Brain microvascular endothelial cell (primary cell): Measurements from ENCODE around the gene EBF3.

Source experiments
- DNase-seq: peaks from one replicate; pipeline ENCODE4 v3.0.0-alpha.2; 2020
- H3K27ac ChIP-seq: fragments of 250-450 bp; sonication (Bioruptor Pico); 2 replicates; pipeline ENCODE4 v1.5.1; 2020; ENCODE audit warnings: mild to moderate bottlenecking, moderate library complexity
- H3K27me3 ChIP-seq: fragments of 250-450 bp; sonication (Bioruptor Pico); replicated peaks from 2 replicates; pipeline ENCODE4 v1.5.1; 2020; ENCODE audit warnings: mild to moderate bottlenecking
- H3K36me3 ChIP-seq: fragments of 250-450 bp; sonication (Bioruptor Pico); replicated peaks from 2 replicates; pipeline ENCODE4 v1.5.1; 2020; ENCODE audit warnings: mild to moderate bottlenecking
- H3K4me3 ChIP-seq: 2 replicates; pipeline ENCODE4 v1.5.1; 2011; ENCODE audit warnings: low read depth, mild to moderate bottlenecking, control low read depth, low read length, moderate library complexity
- CTCF ChIP-seq: IDR thresholded peaks from 2 replicates; pipeline ENCODE4 v1.5.1; 2011; ENCODE audit warnings: low read depth, mild to moderate bottlenecking, moderate library complexity, low read length, control low read depth, inconsistent platforms; ENCODE audit errors: missing control alignments
- in situ Hi-C: cut with HindIII; loops from 2 replicates; pipeline ENCODE4 v1.10.0; 2017; ENCODE audit warnings: low sequenced_read_pairs, low pct_ligation_motif_present

The EBF3 gene

DNA sequence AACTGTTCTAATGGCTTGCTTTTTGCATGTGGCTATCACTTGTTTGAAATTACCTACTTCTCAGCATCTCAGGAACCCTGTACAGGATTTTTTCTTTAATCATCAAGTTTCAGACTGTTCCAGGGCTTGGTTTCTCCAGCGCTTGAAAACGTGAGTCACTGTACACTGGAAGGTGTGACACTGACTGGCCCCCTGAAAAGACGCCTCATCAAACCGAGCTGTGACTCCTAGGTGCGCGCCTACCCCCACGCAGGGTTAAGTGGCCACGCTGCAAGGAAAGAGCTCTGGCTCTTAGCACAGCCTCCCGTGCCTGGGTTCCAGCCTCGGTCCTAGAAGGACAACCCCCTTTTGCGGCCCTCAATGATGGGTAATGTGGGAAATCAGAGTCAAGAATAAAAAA, 81.0 kb downstream of the EBF3 start:
- in situ Hi-C loops, result no loop called here
- H3K27me3 ChIP-seq, result no peaks in the 10 kb centered on the region

DNA sequence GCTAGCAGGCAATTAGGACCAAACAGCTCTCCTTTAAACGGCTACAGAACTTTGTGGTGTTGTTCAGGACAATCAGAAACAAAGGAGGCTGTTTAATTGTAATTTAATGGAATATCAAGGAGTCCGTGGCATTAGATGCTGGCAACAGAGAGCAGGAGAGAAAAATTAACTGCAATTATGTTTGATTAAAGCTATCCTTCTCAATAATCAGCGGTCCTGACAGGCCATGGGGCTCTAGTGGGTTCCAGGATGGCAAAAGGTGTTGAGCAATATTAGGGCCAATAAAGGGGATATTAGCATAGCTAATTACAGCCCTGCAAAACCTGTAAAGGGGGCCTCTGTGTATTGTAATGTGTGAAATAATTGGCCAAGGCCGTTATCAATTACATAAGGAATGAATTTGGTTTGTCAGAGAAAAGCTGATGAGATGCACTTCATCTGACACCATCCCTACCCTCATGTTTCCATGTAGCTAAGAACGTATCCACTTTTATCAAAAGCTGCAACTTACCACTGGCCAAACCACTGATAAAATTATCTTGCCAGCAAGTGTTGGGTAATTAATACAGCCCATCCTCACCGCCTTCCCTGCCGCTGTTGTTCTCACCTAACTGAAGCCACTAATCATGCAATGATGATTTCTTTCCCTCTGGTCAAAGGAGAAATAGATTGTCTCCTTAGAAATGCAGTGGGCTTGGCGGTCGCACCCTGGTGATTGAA, 81.6 kb downstream of the EBF3 start:
- Histone ChIP-seq H3K4me3 (no peak overlapping the region), H3K27ac (no peak overlapping the region), H3K27me3 (no peaks in the 10 kb centered on the region), H3K36me3 (no peaks in the 10 kb centered on the region)
- DNase-seq, result no peak
- in situ Hi-C loops, result no loop called here
- TF ChIP-seq CTCF, result no peak

More for the DNA sequence above, 81.0 kb downstream of the EBF3 start:
- H3K36me3 ChIP-seq, result no peaks in the 10 kb centered on the region
- H3K27ac ChIP-seq, result no peak overlapping the region
- no peak for DNase-seq
- no peak for TF ChIP-seq CTCF
- no peak overlapping the region for H3K4me3 ChIP-seq

GRCh38 chr10:129881641-129882040, 82.4 kb downstream of the EBF3 start:
- in situ Hi-C loops, result no loop called here
- H3K27ac ChIP-seq, result no peak overlapping the region

DNA sequence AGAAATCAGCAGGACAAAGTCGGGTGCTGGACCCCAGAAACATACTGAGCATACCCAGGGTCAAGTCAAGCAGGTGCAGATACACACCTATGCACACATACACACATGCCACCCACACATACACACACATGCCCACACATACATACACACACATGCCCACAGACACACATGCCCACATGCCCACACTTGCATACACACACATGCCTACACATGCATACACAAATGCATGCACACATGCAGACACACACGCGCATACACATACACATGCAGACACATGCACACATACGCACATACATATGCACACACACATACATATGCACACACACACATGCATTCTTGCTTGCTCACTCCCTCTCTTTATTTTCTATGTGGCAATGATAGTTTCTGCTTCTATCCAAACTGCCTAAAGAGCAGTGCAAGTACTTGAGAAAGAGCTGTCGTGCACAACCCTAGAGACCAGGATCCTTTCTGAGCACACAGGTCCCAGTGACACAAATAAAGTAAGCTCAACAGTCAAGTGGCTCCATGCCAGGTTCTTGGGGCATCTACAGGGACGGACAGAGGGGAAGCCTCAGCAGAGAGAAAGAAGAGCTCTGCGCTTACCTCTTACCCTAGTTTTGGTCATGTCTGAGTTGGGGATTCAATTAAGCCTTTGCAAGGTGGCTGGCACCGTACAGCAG, 83.7 kb downstream of the EBF3 start:
- no peak for TF ChIP-seq CTCF
- H3K36me3 ChIP-seq, result no peaks in the 10 kb centered on the region
- H3K27me3 ChIP-seq, result no peaks in the 10 kb centered on the region
- in situ Hi-C loops, result no loop called here
- no peak overlapping the region for H3K27ac ChIP-seq
- no peak for DNase-seq
- no peak overlapping the region for H3K4me3 ChIP-seq

More at GRCh38 chr10:129881641-129882040, 82.4 kb downstream of the EBF3 start:
- no peak for TF ChIP-seq CTCF
- H3K27me3 ChIP-seq, result no peaks in the 10 kb centered on the region
- no peak overlapping the region for H3K4me3 ChIP-seq
- no peaks in the 10 kb centered on the region for H3K36me3 ChIP-seq
- DNase-seq, result no peak

GRCh38 chr10:129879655-129880054, 84.4 kb downstream of the EBF3 start:
- no peak for DNase-seq
- no peak for TF ChIP-seq CTCF
- H3K27ac ChIP-seq, result no peak overlapping the region
- in situ Hi-C loops, result no loop called here
- H3K27me3 ChIP-seq, result no peaks in the 10 kb centered on the region
- H3K4me3 ChIP-seq, result no peak overlapping the region
- no peaks in the 10 kb centered on the region for H3K36me3 ChIP-seq
